ENCODE data around the gene LCN1. TPM values are rescaled to one million over a fixed set of nuclear protein-coding genes. Genes with fewer than 3 reads are reported as not detected.

LCN1 gene
- total RNA-seq, 2 experiments from 2014 or later: not detected

- BruUV-seq (replicated peaks): no TSS peak
- 0 out of 2 replicates have a peak overlapping the region, but pooled peaks have one; percentile 99 for H2AFZ ChIP-seq (ENCODE audit: low read length)
- DNase-seq (ENCODE audit: low spot score): no peak
- H3K36me3 ChIP-seq (ENCODE audit: insufficient read depth, low read length): peaks cover 20% of the 10 kb centered on the region; the same call in 1 of the 2 replicates
- H3K27ac ChIP-seq (ENCODE audit: low read depth, low read length, poor library complexity, severe bottlenecking): no peak overlapping the region
- no peaks in the 10 kb centered on the region for H3K9me2 ChIP-seq (ENCODE audit: insufficient read depth, low read length)
- intact Hi-C loops (cut with micrococcal nuclease; ENCODE audit: unreplicated experiment): no loop called here
- H4K20me1 ChIP-seq (ENCODE audit: insufficient read depth, low read length): no peaks in the 10 kb centered on the region
- POLR2A ChIA-PET: no interaction called here
- peaks cover 16% of the 10 kb centered on the region; the same call in 1 of the 2 replicates for H3K79me2 ChIP-seq (ENCODE audit: insufficient read depth, low read depth, low read length)
- TF ChIP-seq, protein P1, sequence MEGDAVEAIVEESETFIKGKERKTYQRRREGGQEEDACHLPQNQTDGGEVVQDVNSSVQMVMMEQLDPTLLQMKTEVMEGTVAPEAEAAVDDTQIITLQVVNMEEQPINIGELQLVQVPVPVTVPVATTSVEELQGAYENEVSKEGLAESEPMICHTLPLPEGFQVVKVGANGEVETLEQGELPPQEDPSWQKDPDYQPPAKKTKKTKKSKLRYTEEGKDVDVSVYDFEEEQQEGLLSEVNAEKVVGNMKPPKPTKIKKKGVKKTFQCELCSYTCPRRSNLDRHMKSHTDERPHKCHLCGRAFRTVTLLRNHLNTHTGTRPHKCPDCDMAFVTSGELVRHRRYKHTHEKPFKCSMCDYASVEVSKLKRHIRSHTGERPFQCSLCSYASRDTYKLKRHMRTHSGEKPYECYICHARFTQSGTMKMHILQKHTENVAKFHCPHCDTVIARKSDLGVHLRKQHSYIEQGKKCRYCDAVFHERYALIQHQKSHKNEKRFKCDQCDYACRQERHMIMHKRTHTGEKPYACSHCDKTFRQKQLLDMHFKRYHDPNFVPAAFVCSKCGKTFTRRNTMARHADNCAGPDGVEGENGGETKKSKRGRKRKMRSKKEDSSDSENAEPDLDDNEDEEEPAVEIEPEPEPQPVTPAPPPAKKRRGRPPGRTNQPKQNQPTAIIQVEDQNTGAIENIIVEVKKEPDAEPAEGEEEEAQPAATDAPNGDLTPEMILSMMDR (conservative IDR thresholded peaks at IDR 0.05; ENCODE audit: low read length): no peak
- TF ChIP-seq EZH2phosphoT487 (IDR thresholded peaks at IDR 0.05; ENCODE audit: borderline replicate concordance, low read depth, low read length): no peak
- H3K4me2 ChIP-seq (ENCODE audit: low read length): no peak overlapping the region
- H3K4me3 ChIP-seq (ENCODE audit: low read depth, low read length, poor library complexity, severe bottlenecking): peak overlapping the region; percentile 89
- no peaks in the 10 kb centered on the region for H3K9me3 ChIP-seq (ENCODE audit: low read length)
- H3K4me1 ChIP-seq (ENCODE audit: insufficient read depth, low read length, poor library complexity, severe bottlenecking): peaks cover 18% of the 10 kb centered on the region
- CTCF ChIA-PET (ENCODE audit: unreplicated experiment): no interaction called here
Observed at GRCh38 chr9:135498381-135499126, 22.7 kb upstream of the LCN1 start.

DNA sequence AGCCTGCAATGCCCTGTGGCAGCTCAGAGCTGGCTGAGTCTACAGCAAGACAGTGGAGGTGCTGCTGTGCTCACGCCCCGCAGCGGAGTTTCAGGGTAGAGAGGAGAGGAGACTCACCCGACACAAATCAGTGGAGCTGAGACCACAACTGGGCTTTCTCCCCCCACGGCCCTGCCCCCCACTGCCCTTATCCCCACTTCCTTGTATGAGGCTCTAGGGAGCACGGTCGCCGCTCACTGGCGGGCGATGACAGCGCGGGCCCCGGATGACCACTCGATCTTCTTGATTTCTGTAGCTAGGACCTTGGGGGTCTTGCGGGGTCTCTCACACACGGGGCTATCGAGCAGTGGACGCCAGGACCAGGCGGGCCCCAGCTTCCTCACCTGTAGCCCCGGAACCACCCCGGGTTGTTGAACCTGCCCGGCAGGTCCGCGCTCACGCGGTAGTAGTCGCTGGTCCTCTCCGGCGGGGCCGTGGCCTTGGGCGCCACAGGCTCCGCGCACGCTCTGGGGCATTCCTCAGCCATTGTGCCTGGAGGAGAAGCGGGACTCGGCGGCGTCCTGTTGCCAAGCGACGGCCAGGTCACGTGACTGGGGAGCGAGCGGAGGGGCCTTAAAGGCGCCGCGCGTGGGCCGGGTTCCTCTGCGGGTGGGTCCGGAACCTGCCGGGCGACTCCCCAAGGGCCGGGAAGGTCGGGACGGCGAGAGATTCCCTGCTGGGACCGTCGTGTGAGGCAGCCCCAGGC is 21.7 kb upstream of the LCN1 start:
- intact Hi-C loops (cut with micrococcal nuclease; ENCODE audit: unreplicated experiment): no loop called here
- TF ChIP-seq, protein P1 (conservative IDR thresholded peaks at IDR 0.05; ENCODE audit: low read length): 0 out of 2 replicates have a peak, but pooled peaks have one; percentile 28
- TF ChIP-seq EZH2phosphoT487 (IDR thresholded peaks at IDR 0.05; ENCODE audit: borderline replicate concordance, low read depth, low read length): no peak
- Histone ChIP-seq H3K36me3 (ENCODE audit: insufficient read depth, low read length) (peaks cover 29% of the 10 kb centered on the region), H3K9me3 (ENCODE audit: low read length) (no peaks in the 10 kb centered on the region), H3K4me3 (ENCODE audit: low read depth, low read length, poor library complexity, severe bottlenecking) (peak overlapping the region; percentile 89), H3K9me2 (ENCODE audit: insufficient read depth, low read length) (no peaks in the 10 kb centered on the region), H3K4me1 (ENCODE audit: insufficient read depth, low read length, poor library complexity, severe bottlenecking) (peaks cover 18% of the 10 kb centered on the region), H2AFZ (ENCODE audit: low read length) (peak overlapping the region; percentile 99), H3K27ac (ENCODE audit: low read depth, low read length, poor library complexity, severe bottlenecking) (no peak overlapping the region), H3K4me2 (ENCODE audit: low read length) (peak overlapping the region; percentile 100), H3K79me2 (ENCODE audit: insufficient read depth, low read depth, low read length) (peaks cover 16% of the 10 kb centered on the region; the same call in 1 of the 2 replicates), H4K20me1 (ENCODE audit: insufficient read depth, low read length) (no peaks in the 10 kb centered on the region)
- peak; percentile 80 for DNase-seq (ENCODE audit: low spot score)
- ChIA-PET POLR2A (no interaction called here), CTCF (ENCODE audit: unreplicated experiment) (no interaction called here)
- BruUV-seq (replicated peaks): no TSS peak
